Measurements from ENCODE around the gene FEN1.

The FEN1 gene

GRCh38 chr11:61769169-61769920 lies 23.4 kb upstream of the FEN1 start:
- Histone ChIP-seq H3K4me3 (ENCODE audit: extremely low read depth, insufficient read depth, low read length, poor library complexity, severe bottlenecking) (no peak overlapping the region), H3K36me3 (ENCODE audit: control insufficient read depth, insufficient read depth, low read length) (peaks cover 38% of the 10 kb centered on the region), H3K4me1 (ENCODE audit: control insufficient read depth, insufficient read depth, low read length, poor library complexity, severe bottlenecking) (peaks cover 55% of the 10 kb centered on the region), H3K9me3 (ENCODE audit: control insufficient read depth, low read length) (no peaks in the 10 kb centered on the region), H3K27ac (ENCODE audit: low read depth, low read length, severe bottlenecking) (peak overlapping the region; percentile 57)
- 91 to 93% methylated on average over 18 to 27 of the region's 33 CpGs for WGBS, 2 experiments (ENCODE audit: insufficient coverage in 2 of 2)

- Histone ChIP-seq H3K4me1 (ENCODE audit: control insufficient read depth, insufficient read depth, low read length, poor library complexity, severe bottlenecking) (peaks cover 55% of the 10 kb centered on the region), H3K4me3 (ENCODE audit: extremely low read depth, insufficient read depth, low read length, poor library complexity, severe bottlenecking) (no peak overlapping the region), H3K27ac (ENCODE audit: low read depth, low read length, severe bottlenecking) (peak overlapping the region; percentile 57), H3K36me3 (ENCODE audit: control insufficient read depth, insufficient read depth, low read length) (peaks cover 42% of the 10 kb centered on the region), H3K9me3 (ENCODE audit: control insufficient read depth, low read length) (no peaks in the 10 kb centered on the region)
- 78 to 87% methylated on average over 3 to 5 of the region's 20 CpGs for WGBS, 2 experiments (ENCODE audit: insufficient coverage in 2 of 2)
Measured at GRCh38 chr11:61769946-61770683, 22.6 kb upstream of the FEN1 start.

GRCh38 chr11:61771195-61771894 lies 21.4 kb upstream of the FEN1 start:
- Histone ChIP-seq H3K4me1 (ENCODE audit: control insufficient read depth, insufficient read depth, low read length, poor library complexity, severe bottlenecking) (peaks cover 55% of the 10 kb centered on the region), H3K4me3 (ENCODE audit: extremely low read depth, insufficient read depth, low read length, poor library complexity, severe bottlenecking) (no peak overlapping the region), H3K36me3 (ENCODE audit: control insufficient read depth, insufficient read depth, low read length) (peaks cover 43% of the 10 kb centered on the region), H3K27ac (ENCODE audit: low read depth, low read length, severe bottlenecking) (peak overlapping the region; percentile 79), H3K9me3 (ENCODE audit: control insufficient read depth, low read length) (no peaks in the 10 kb centered on the region)
- 93 to 94% methylated on average over 12 to 13 of the region's 15 CpGs for WGBS, 2 experiments (ENCODE audit: insufficient coverage in 2 of 2)

- Histone ChIP-seq H3K36me3 (ENCODE audit: control insufficient read depth, insufficient read depth, low read length) (peaks cover 44% of the 10 kb centered on the region), H3K4me3 (ENCODE audit: extremely low read depth, insufficient read depth, low read length, poor library complexity, severe bottlenecking) (no peak overlapping the region), H3K9me3 (ENCODE audit: control insufficient read depth, low read length) (no peaks in the 10 kb centered on the region), H3K4me1 (ENCODE audit: control insufficient read depth, insufficient read depth, low read length, poor library complexity, severe bottlenecking) (peaks cover 55% of the 10 kb centered on the region), H3K27ac (ENCODE audit: low read depth, low read length, severe bottlenecking) (peak overlapping the region; percentile 79)
- WGBS, 2 experiments (ENCODE audit: insufficient coverage in 2 of 2): 83 to 90% methylated on average over 1 to 2 of the region's 7 CpGs
Measured at GRCh38 chr11:61771985-61772455, 20.7 kb upstream of the FEN1 start.

- no peaks in the 10 kb centered on the region for H3K9me3 ChIP-seq (ENCODE audit: control insufficient read depth, low read length)
- 48 to 66% methylated on average over 5 to 6 of the region's 10 CpGs for WGBS, 2 experiments (ENCODE audit: insufficient coverage in 2 of 2)
- peaks cover 53% of the 10 kb centered on the region for H3K36me3 ChIP-seq (ENCODE audit: control insufficient read depth, insufficient read depth, low read length)
- H3K27ac ChIP-seq (ENCODE audit: low read depth, low read length, severe bottlenecking): peak overlapping the region; percentile 79
- H3K4me1 ChIP-seq (ENCODE audit: control insufficient read depth, insufficient read depth, low read length, poor library complexity, severe bottlenecking): peaks cover 53% of the 10 kb centered on the region
- H3K4me3 ChIP-seq (ENCODE audit: extremely low read depth, insufficient read depth, low read length, poor library complexity, severe bottlenecking): no peak overlapping the region
Measured at GRCh38 chr11:61773356-61773755, 19.4 kb upstream of the FEN1 start.

GRCh38 chr11:61773809-61774208 lies 18.9 kb upstream of the FEN1 start:
- 93 to 98% methylated on average over 18 of the region's 18 CpGs for WGBS, 2 experiments (ENCODE audit: insufficient coverage in 2 of 2)
- Histone ChIP-seq H3K4me1 (ENCODE audit: control insufficient read depth, insufficient read depth, low read length, poor library complexity, severe bottlenecking) (peaks cover 48% of the 10 kb centered on the region), H3K36me3 (ENCODE audit: control insufficient read depth, insufficient read depth, low read length) (peaks cover 55% of the 10 kb centered on the region), H3K27ac (ENCODE audit: low read depth, low read length, severe bottlenecking) (peak overlapping the region; percentile 72), H3K4me3 (ENCODE audit: extremely low read depth, insufficient read depth, low read length, poor library complexity, severe bottlenecking) (no peak overlapping the region), H3K9me3 (ENCODE audit: control insufficient read depth, low read length) (no peaks in the 10 kb centered on the region)

GRCh38 chr11:61774411-61774810 lies 18.3 kb upstream of the FEN1 start:
- WGBS, 2 experiments (ENCODE audit: insufficient coverage in 2 of 2): 86 to 89% methylated on average over 7 to 8 of the region's 12 CpGs
- H3K27ac ChIP-seq (ENCODE audit: low read depth, low read length, severe bottlenecking): no peak overlapping the region
- no peak overlapping the region for H3K4me3 ChIP-seq (ENCODE audit: extremely low read depth, insufficient read depth, low read length, poor library complexity, severe bottlenecking)
- H3K4me1 ChIP-seq (ENCODE audit: control insufficient read depth, insufficient read depth, low read length, poor library complexity, severe bottlenecking): peaks cover 45% of the 10 kb centered on the region
- peaks cover 58% of the 10 kb centered on the region for H3K36me3 ChIP-seq (ENCODE audit: control insufficient read depth, insufficient read depth, low read length)
- no peaks in the 10 kb centered on the region for H3K9me3 ChIP-seq (ENCODE audit: control insufficient read depth, low read length)

- Histone ChIP-seq H3K9me3 (ENCODE audit: control insufficient read depth, low read length) (no peaks in the 10 kb centered on the region), H3K4me3 (ENCODE audit: extremely low read depth, insufficient read depth, low read length, poor library complexity, severe bottlenecking) (no peak overlapping the region), H3K36me3 (ENCODE audit: control insufficient read depth, insufficient read depth, low read length) (peaks cover 65% of the 10 kb centered on the region), H3K4me1 (ENCODE audit: control insufficient read depth, insufficient read depth, low read length, poor library complexity, severe bottlenecking) (peaks cover 45% of the 10 kb centered on the region), H3K27ac (ENCODE audit: low read depth, low read length, severe bottlenecking) (no peak overlapping the region)
- 87 to 100% methylated on average over 3 to 4 of the region's 6 CpGs for WGBS, 2 experiments (ENCODE audit: insufficient coverage in 2 of 2)
Measured at GRCh38 chr11:61775106-61775505, 17.6 kb upstream of the FEN1 start.

- WGBS, 2 experiments (ENCODE audit: insufficient coverage in 2 of 2): 94 to 96% methylated on average over 11 to 19 of the region's 20 CpGs
- Histone ChIP-seq H3K4me1 (ENCODE audit: control insufficient read depth, insufficient read depth, low read length, poor library complexity, severe bottlenecking) (peaks cover 39% of the 10 kb centered on the region), H3K36me3 (ENCODE audit: control insufficient read depth, insufficient read depth, low read length) (peaks cover 69% of the 10 kb centered on the region), H3K9me3 (ENCODE audit: control insufficient read depth, low read length) (no peaks in the 10 kb centered on the region), H3K4me3 (ENCODE audit: extremely low read depth, insufficient read depth, low read length, poor library complexity, severe bottlenecking) (no peak overlapping the region), H3K27ac (ENCODE audit: low read depth, low read length, severe bottlenecking) (no peak overlapping the region)
Measured at GRCh38 chr11:61775606-61776554, 16.8 kb upstream of the FEN1 start.
